GM23248 (cell line): ENCODE measurements around the gene LYST. TPM values are rescaled to one million over a fixed set of nuclear protein-coding genes. Genes with fewer than 3 reads are reported as not detected.

Experiments
- DNase-seq: peaks from one replicate; pipeline ENCODE4 v3.0.0-alpha.2; 2015
- H2AFZ ChIP-seq: fragments of 200-600 bp; sonication (generic); 2 replicates; pipeline ENCODE4 v1.6.1; 2016; ENCODE audit warnings: antibody characterized with exemption
- H3F3A ChIP-seq: fragments of 200-600 bp; sonication (generic); 2 replicates; pipeline ENCODE4 v1.6.1; 2016; ENCODE audit warnings: mild to moderate bottlenecking, antibody characterized with exemption, mixed run types; ENCODE audit not compliant: insufficient read depth
- H3K27ac ChIP-seq: fragments of 200-600 bp; sonication (generic); 2 replicates; pipeline ENCODE4 v1.5.1; 2016; ENCODE audit warnings: mild to moderate bottlenecking
- H3K27me3 ChIP-seq: fragments of 200-600 bp; sonication (generic); replicated peaks from 2 replicates; pipeline ENCODE4 v1.6.1; 2016; ENCODE audit warnings: mild to moderate bottlenecking; ENCODE audit not compliant: insufficient read depth
- H3K36me3 ChIP-seq: fragments of 200-600 bp; sonication (generic); 2 replicates; pipeline ENCODE4 v1.6.1; 2016; ENCODE audit warnings: low read depth, mild to moderate bottlenecking
- H3K4me1 ChIP-seq: fragments of 200-600 bp; sonication (generic); 2 replicates; pipeline ENCODE4 v1.6.1; 2016; ENCODE audit warnings: mild to moderate bottlenecking; ENCODE audit not compliant: insufficient read depth
- H3K4me2 ChIP-seq: fragments of 200-600 bp; sonication (generic); one replicate; pipeline ENCODE4 v1.6.1; 2016; ENCODE audit warnings: mild to moderate bottlenecking; ENCODE audit not compliant: unreplicated experiment
- H3K4me3 ChIP-seq: fragments of 200-600 bp; sonication (generic); 2 replicates; pipeline ENCODE4 v1.5.1; 2016; ENCODE audit warnings: mild to moderate bottlenecking
- H3K79me2 ChIP-seq: fragments of 200-600 bp; sonication (generic); 2 replicates; pipeline ENCODE4 v1.6.1; 2016; ENCODE audit warnings: mild to moderate bottlenecking; ENCODE audit not compliant: insufficient read depth
- H3K9ac ChIP-seq: fragments of 200-600 bp; sonication (generic); 2 replicates; pipeline ENCODE4 v1.6.1; 2016; ENCODE audit warnings: mild to moderate bottlenecking
- H3K9me2 ChIP-seq: fragments of 200-600 bp; sonication (generic); 2 replicates; pipeline ENCODE4 v1.6.1; 2016; ENCODE audit warnings: mixed run types, mild to moderate bottlenecking, moderate library complexity; ENCODE audit not compliant: insufficient read depth
- H3K9me3 ChIP-seq: fragments of 200-600 bp; sonication (generic); one replicate; pipeline ENCODE4 v1.6.1; 2017; ENCODE audit warnings: low read depth
- H4K20me1 ChIP-seq: fragments of 200-600 bp; sonication (generic); 2 replicates; pipeline ENCODE4 v1.6.0; 2016; ENCODE audit not compliant: insufficient read depth
- EZH2 ChIP-seq: fragments of 200-600 bp; sonication (generic); IDR thresholded peaks from 2 replicates; pipeline ENCODE4 v1.6.1; 2018; ENCODE audit warnings: antibody characterized with exemption, mild to moderate bottlenecking; ENCODE audit not compliant: insufficient read depth, poor library complexity, severe bottlenecking
- EZH2phosphoT487 ChIP-seq: fragments of 200-600 bp; sonication (generic); IDR thresholded peaks from 2 replicates; pipeline ENCODE4 v1.6.1; 2018; ENCODE audit warnings: antibody characterized with exemption, moderate library complexity, mild to moderate bottlenecking, low read depth; ENCODE audit not compliant: insufficient read depth
- WGBS, 2 experiments: methylation state at CpG; one replicate each; pipeline ENCODE4 v1.1.6; 2015 to 2017; ENCODE audit warnings: low lambda C conversion rate in 2 of 2, low coverage in 1 of 2; ENCODE audit errors: missing lambda C conversion rate in 2 of 2; 5-methylcytosine and 5-hydroxymethylcytosine counted together
- in situ Hi-C: fragments of 300-500 bp; cut with MboI; formaldehyde crosslinking; loops from 2 replicates; pipeline ENCODE4 v1.15.0; 2020
- polyA plus RNA-seq: library from polyadenylated mRNA; unstranded; fragments of >200 nt; fragmentation: Nextera tagmentation; extraction: Ambion mirVana; gene quantifications from 2 replicates; pipeline ENCODE4 v1.2.1, GENCODE V29; 2016
- total RNA-seq: library from RNA; depleted of rRNA; stranded (reverse); fragments of >200 nt; shearing (Covaris generic); gene quantifications from 2 replicates; pipeline ENCODE4 v1.2.3, GENCODE V29; 2014

The LYST gene
- total and polyA plus RNA-seq, 2 experiments from 2014 or later, result 5.1 to 9.0 TPM

GRCh38 chr1:235875036-235875597, 8.4 kb upstream of the LYST start:
- no peak for DNase-seq
- Histone ChIP-seq H3F3A (no peaks in the 10 kb centered on the region), H3K27ac (no peak overlapping the region), H3K9me2 (no peaks in the 10 kb centered on the region), H2AFZ (no peak overlapping the region), H3K27me3 (no peaks in the 10 kb centered on the region), H3K4me2 (no peak overlapping the region), H3K9ac (no peak overlapping the region), H4K20me1 (no peaks in the 10 kb centered on the region), H3K4me1 (no peaks in the 10 kb centered on the region), H3K36me3 (no peaks in the 10 kb centered on the region), H3K4me3 (no peak overlapping the region), H3K79me2 (no peaks in the 10 kb centered on the region), H3K9me3 (no peaks in the 10 kb centered on the region)
- WGBS, 2 experiments, result 91 to 95% methylated on average over 4 of the region's 4 CpGs
- TF ChIP-seq EZH2 (no peak), EZH2phosphoT487 (no peak)
- in situ Hi-C loops, result no loop called here

GRCh38 chr1:235874261-235874660, 7.6 kb upstream of the LYST start:
- Histone ChIP-seq H3K9ac (no peak overlapping the region), H4K20me1 (no peaks in the 10 kb centered on the region), H3K9me3 (no peaks in the 10 kb centered on the region), H3K27ac (no peak overlapping the region), H3K36me3 (no peaks in the 10 kb centered on the region), H3K27me3 (no peaks in the 10 kb centered on the region), H3K9me2 (no peaks in the 10 kb centered on the region), H2AFZ (no peak overlapping the region), H3F3A (no peaks in the 10 kb centered on the region), H3K4me3 (no peak overlapping the region), H3K4me1 (no peaks in the 10 kb centered on the region), H3K4me2 (no peak overlapping the region), H3K79me2 (no peaks in the 10 kb centered on the region)
- in situ Hi-C loops, result loop anchor here (25.0 kb wide), 1 partner anchor 88 kb away; no protein-coding TSS in a partner anchor
- no peak for DNase-seq
- TF ChIP-seq EZH2 (no peak), EZH2phosphoT487 (no peak)
- 66 to 71% methylated on average over 4 of the region's 4 CpGs for WGBS, 2 experiments

GRCh38 chr1:235873571-235873970, 6.9 kb upstream of the LYST start:
- 77 to 79% methylated on average over 2 of the region's 2 CpGs for WGBS, 2 experiments
- Histone ChIP-seq H2AFZ (no peak overlapping the region), H3K79me2 (no peaks in the 10 kb centered on the region), H3K9ac (no peak overlapping the region), H3K4me1 (no peaks in the 10 kb centered on the region), H4K20me1 (no peaks in the 10 kb centered on the region), H3K36me3 (no peaks in the 10 kb centered on the region), H3K27ac (no peak overlapping the region), H3K9me2 (no peaks in the 10 kb centered on the region), H3F3A (no peaks in the 10 kb centered on the region), H3K9me3 (no peaks in the 10 kb centered on the region), H3K4me2 (no peak overlapping the region), H3K27me3 (no peaks in the 10 kb centered on the region), H3K4me3 (no peak overlapping the region)
- TF ChIP-seq EZH2phosphoT487, result no peak
- TF ChIP-seq EZH2, result no peak
- in situ Hi-C loops, result loop anchor here (25.0 kb wide), 1 partner anchor 89 kb away; no protein-coding TSS in a partner anchor
- DNase-seq, result no peak

GRCh38 chr1:235873045-235873444, 6.3 kb upstream of the LYST start:
- no peak for DNase-seq
- H2AFZ ChIP-seq, result no peak overlapping the region
- H3K9me3 ChIP-seq, result no peaks in the 10 kb centered on the region
- in situ Hi-C loops, result loop anchor here (25.0 kb wide), 1 partner anchor 89 kb away; no protein-coding TSS in a partner anchor
- no peak overlapping the region for H3K4me3 ChIP-seq
- no peaks in the 10 kb centered on the region for H3K27me3 ChIP-seq
- H4K20me1 ChIP-seq, result no peaks in the 10 kb centered on the region
- WGBS, 2 experiments, result 0 to 15% methylated on average over 1 of the region's 1 CpG
- no peaks in the 10 kb centered on the region for H3K79me2 ChIP-seq
- no peaks in the 10 kb centered on the region for H3K9me2 ChIP-seq
- H3K4me2 ChIP-seq, result no peak overlapping the region
- H3F3A ChIP-seq, result no peaks in the 10 kb centered on the region
- no peaks in the 10 kb centered on the region for H3K36me3 ChIP-seq
- no peak overlapping the region for H3K27ac ChIP-seq
- H3K9ac ChIP-seq, result no peak overlapping the region
- no peak for TF ChIP-seq EZH2
- TF ChIP-seq EZH2phosphoT487, result no peak
- no peaks in the 10 kb centered on the region for H3K4me1 ChIP-seq
